NCI-H69 (cell line): Measurements from ENCODE around the gene MTERF1.
A peak's percentile ranks its signal among the peaks of the same experiment; 100 is the strongest.
"Not testable (repeated sequence)": the region's sequence is repeated elsewhere in the genome, so short reads cannot be mapped to it uniquely, and the experiment has no call there.

Experiments
- DNase-seq: peaks from one replicate; lab custom pipeline; 2025; lab: John Stamatoyannopoulos, UW

MTERF1 gene

DNA sequence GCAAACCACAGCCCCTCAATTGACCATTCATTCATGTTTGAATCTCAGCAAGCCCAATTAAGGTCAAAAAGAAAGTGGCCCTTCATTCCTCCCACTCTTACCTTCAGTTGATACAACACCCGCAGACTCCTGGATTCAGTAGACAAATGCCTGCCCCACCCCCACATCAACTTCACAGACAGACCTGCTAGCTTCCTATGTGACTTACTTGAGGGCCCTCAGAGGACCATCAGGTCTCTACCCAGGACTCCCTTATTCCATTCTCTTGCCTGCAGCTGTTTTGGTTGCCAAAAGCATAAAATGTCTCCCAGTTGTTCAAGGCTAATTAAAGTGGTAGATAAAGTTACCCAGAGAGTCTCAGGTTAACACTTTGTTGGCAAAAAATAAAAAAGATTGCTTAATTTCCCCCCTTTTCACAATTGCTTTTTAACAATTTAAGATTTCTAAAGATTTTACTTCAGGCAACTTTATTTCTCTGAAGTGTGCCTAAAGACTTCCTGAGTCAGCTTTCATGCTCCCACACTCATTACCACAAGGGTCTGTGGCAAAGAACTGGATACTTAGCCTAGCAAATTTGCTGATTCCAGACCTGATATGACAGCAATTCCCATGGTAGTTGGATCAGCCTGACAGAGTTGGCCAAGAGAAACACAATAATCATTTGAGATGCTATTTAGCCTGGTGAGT is 3.3 kb upstream of the MTERF1 start:
- DNase-seq = peak; percentile 38

- DNase-seq = peak; percentile 46
Measured at GRCh38 chr7:91880016-91880412, 488 bp downstream of the MTERF1 start.

DNA sequence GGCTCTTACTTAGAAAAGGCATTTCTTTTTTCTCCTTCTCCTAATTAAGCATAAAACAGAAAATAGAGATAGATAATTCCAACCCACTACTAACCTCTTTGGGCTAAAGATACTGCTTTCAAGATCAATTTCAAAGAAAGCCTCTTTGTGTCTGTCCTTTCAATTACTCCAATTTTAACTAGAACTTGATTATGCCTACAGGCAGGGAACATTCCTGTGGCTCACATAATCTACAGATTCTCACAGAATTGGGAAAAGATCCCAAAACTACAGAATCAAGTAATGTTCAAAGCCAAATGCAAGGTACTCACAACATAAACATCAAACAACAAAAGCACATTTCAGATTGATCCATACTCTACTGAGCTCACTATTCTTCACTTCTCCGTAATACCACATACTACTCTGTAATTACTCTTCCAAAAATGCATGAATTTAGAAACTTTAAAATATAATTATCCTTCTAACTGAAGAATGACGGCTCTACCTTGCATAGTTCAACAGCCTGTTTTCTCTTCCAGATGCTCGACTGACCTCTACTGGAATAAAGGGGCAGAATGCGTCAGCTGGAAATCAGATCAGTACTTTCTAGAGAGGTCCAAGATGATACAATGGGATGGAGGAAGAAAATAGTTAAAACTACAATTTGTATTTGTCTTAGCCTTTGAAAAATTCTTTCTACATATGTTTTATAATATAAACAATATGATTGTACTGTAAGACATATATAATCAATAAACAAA is 3.9 kb downstream of the MTERF1 start:
- no peak for DNase-seq

DNA sequence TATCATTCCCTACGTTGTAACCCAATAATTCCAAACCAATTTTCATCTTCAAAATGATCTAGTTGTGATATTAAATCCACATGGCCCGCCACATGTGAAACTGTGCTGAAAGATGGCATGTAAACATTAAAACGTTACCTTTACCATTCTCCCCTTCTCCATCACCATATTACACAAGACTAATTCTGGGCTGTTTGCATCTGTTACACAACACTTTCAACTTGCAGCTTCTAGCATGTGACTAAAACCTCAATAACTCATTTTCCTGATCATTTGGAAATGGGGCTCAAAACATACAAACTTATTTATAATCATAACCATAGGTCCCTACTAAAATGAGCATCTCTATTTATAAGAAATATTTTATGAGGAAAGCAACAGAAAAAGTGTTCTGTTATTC is 4.7 kb downstream of the MTERF1 start:
- no peak for DNase-seq

- DNase-seq = no peak
Measured at GRCh38 chr7:91872928-91873327, 7.6 kb downstream of the MTERF1 start.

GRCh38 chr7:91872069-91872468 is 8.4 kb downstream of the MTERF1 start:
- no peak for DNase-seq

DNA sequence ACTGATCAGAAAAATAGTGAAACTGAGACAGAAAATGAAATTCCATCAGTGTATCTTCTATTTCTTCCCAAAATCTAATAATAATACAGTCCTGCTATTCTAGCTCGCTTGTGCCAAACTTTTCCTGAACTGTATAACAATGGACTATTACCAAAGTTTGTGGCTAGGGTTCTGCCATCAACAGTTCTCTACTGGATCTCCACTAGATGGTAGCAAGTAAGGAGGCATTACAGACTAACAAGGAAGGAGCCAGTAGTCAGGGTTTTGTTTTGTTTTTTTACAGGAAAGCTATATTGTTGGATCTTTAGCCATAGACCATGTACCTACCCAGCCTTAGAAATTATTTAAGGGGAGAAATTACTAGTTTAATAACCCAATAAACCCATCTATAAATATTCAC is 10.8 kb downstream of the MTERF1 start:
- DNase-seq = no peak

- no peak for DNase-seq
Measured at GRCh38 chr7:91866599-91867148, 13.8 kb downstream of the MTERF1 start.

GRCh38 chr7:91865511-91865910 is 15.0 kb downstream of the MTERF1 start:
- DNase-seq = no peak

DNA sequence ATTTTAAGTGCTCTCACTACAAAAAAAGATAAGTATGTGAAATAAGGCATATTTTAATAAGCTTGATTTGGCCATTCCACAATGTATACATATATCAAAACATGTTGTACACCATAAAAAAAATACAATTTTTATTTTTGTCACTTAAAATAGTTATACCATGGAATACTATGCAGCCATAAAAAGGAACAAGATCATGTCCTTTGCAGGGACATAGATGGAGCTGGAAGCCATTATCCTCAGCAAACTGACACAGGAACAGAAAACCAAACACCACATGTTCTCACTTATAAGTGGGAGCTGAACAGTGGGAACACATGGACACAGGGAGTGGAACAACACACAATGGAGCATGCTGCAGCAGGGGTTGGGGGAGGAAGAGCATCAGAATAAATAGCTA is 15.9 kb downstream of the MTERF1 start:
- not testable (repeated sequence) for DNase-seq

GRCh38 chr7:91864070-91864469 is 16.4 kb downstream of the MTERF1 start:
- no peak for DNase-seq

DNA sequence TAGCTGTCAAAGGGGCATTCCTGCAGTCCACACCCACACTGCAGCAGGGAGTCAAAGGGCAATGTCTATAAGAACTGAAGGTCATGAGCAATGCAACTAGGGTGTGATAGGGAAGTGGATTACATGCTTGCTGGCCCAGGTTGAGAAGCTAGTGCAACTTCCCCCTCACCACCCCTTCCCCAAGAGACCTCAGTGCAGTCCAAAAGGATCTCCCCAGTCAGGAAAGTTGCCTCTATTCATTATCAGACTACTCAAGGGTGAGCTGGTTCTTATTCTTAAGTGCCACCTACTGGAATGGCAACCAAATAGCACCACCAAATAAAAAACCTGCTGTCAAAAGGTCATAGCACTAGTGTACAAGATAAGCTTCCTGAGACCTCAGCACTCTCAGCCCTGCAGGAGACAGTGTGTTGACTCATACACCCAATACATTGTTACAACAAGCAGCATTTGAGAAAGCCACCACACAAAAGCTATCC is 28.2 kb downstream of the MTERF1 start:
- peak; percentile 10 for DNase-seq

GRCh38 chr7:91850455-91850854 is 30.0 kb downstream of the MTERF1 start:
- no peak for DNase-seq

DNA sequence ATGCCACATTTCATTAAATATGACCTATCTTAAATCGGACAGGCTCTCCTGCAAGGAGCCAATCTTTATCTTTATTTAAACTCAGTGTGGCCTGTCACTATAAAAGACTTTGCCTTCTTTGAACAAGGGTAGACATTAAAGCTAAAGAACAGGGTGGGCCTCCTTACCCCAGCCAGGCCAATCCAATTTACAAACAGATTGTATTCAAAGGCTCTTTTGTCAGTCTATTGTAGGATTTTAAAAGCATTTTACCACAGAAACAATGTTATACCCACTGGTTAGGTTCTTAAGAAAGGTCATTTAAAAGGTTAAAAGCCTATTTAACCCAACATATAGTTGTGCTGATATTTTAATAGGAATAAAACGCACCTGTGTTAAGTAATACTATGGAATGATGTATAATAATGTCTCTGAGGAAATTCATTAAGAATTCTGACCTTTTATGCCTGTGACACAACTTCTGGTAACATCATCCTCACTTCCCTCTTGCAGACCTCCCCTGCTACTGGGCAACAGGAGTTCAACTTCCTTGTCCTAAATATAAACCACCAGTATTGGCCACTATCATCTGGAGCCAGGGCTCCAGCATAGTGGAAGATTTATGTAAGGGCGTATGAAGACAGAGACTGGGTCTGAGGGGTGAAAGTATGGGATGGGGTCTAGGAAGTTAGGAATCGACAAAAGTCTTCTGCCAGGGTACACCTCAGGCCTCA is 32.5 kb downstream of the MTERF1 start:
- DNase-seq = no peak

- DNase-seq = no peak
Measured at GRCh38 chr7:91847231-91847630, 33.3 kb downstream of the MTERF1 start.

GRCh38 chr7:91846436-91846835 is 34.1 kb downstream of the MTERF1 start:
- DNase-seq = no peak

DNA sequence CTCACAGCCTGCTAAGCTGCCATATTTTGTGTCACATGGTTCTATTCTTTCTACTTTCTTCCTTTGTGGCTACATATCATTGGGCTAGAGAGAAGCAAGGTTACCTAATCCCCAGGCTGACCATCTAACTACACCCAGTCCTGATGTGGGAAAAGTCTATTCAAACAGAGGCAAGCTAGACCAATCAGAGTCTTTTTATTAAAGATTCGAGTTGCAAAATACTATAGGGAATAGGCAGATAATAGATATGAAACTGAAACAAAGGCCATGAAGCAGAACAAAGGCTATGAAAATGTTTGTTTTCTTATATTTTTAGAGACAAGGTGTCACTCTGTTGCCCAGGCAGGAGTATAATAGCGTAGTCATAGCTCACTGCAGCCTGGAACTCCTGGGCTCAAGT is 36.7 kb downstream of the MTERF1 start:
- no peak for DNase-seq

GRCh38 chr7:91838439-91838838 is 42.1 kb downstream of the MTERF1 start:
- no peak for DNase-seq

DNA sequence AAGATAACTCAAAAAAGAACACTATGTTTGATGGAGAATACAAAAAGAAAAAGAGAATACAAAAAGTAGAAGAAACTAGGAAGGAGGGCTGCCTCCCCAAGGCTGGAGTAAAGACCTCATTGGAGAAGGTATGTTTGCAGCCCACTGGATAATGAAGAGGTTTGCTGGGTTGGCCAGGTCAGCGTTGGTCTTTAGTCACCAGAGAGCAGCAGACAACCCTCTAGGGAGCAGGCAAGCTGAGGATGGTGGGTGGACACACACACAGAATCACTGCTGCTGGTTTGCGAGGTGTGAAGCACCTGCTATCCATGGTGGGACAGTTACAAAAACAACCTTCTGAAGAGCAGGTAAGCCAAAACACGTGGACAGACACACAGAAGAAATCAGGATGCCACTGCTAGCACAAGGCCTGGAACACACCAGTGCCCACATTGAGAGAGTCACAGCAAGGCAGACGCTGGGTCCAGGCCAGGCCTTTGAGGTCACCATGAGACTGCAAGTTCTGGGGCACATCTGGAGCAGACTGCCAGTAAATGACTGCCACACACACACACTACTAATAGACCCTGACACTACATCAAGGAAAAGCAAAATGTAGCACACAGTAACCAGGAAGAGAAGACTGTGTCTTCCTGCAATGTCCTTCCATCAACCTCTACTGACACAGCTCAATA is 43.0 kb downstream of the MTERF1 start:
- no peak for DNase-seq

DNA sequence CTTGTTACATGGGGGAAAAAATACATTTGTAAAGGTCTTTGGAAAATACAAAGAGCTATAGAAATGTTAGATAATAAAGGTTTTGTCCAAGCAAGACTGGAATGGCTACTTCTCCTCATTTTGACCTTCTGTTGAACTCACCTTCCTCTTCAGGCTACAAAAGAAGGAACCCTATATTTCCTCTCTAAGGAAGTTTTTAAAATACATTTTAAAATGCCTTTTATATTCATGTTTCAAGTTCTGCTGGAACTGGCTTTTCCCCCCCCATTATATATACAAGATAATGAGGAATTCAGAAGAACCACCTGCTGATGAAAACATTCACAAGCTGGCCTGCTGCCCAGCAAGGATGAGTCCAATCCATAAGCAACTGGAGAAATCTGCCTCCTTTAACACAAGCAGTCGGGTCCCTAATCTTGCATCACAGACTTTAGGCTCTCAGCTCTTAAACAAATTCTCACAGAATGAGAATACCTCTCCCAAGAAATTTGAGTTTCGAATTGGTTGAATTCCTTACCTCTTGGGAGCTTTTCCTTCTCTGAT is 44.6 kb downstream of the MTERF1 start:
- peak; percentile 39 for DNase-seq

DNA sequence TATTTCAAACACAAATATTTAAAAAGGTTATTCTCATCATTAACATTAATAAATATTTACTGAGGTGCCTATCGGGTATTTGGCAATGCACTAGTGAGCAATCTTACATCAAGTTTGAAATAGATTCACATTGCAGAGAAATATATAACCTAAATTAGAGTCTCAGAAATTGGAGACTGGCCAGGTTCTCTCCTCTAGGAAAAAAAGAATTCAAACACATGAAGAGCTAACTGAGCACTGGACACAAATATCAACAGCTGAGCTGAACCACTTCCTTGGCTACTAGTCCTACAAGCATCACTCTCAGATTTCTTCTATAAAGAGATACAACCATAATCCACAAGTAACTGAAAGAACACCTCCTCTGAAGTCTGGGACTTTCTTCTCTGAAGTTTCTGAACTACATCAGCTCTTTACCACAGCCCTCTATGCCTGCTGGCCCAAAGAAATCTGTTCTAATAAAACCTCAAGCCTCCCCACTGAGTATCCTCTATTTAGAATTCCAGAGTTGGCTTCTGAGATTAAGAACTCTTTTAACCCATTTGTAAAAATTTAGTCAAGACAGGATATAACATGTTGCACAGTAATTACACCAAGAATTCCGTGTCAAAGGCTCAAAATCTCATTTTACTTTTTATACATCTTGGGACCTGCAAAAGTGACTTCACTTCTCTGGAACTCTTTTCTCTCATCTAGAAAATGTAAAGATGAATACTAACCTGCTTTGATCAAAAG is 45.2 kb downstream of the MTERF1 start:
- no peak for DNase-seq
